Astrocyte (in vitro differentiated cells and primary cell): Measurements from ENCODE around the gene CAP1.

ENCODE experiments used
- EZH2 ChIP-seq: IDR thresholded peaks from 2 replicates; pipeline ENCODE4 v1.6.1; 2012; ENCODE audit warnings: mild to moderate bottlenecking, low read length, inconsistent platforms; ENCODE audit not compliant: insufficient read depth
- TF ChIP-seq, protein P1 (sequence below): IDR thresholded peaks from 2 replicates; pipeline ENCODE4 v1.5.1; 2011; ENCODE audit warnings: low read depth, mild to moderate bottlenecking, inconsistent platforms, low read length, moderate library complexity; ENCODE audit not compliant: insufficient read depth

DNA sequence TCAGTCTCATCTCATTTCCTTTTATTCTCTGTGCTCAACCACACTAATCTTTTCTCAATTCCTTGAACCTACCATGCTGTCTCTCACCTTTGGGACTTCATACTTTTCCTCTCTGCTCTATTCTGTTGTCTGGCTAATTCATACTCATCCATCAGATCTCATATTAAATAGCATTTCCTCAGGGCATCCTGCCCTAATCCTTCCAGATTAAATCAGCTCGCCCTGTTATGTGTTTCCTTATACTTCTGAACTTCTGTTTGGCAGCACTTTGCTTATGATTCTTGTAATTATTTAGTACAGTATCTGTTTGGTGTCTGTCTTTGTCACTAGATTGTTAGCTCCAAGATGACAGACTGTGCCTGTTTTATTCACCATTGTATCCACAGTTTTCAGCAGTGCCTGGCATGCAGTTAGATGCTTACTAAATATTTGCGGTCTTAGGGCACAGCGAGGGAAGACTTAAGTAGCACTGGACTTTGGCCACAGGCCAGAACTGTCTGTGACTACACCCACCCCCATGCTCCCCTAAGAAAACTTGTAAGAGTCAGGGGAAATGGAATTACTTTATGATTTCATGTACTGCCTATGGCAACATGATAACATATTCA is 9.9 kb upstream of the CAP1 start:
- TF ChIP-seq, protein P1, sequence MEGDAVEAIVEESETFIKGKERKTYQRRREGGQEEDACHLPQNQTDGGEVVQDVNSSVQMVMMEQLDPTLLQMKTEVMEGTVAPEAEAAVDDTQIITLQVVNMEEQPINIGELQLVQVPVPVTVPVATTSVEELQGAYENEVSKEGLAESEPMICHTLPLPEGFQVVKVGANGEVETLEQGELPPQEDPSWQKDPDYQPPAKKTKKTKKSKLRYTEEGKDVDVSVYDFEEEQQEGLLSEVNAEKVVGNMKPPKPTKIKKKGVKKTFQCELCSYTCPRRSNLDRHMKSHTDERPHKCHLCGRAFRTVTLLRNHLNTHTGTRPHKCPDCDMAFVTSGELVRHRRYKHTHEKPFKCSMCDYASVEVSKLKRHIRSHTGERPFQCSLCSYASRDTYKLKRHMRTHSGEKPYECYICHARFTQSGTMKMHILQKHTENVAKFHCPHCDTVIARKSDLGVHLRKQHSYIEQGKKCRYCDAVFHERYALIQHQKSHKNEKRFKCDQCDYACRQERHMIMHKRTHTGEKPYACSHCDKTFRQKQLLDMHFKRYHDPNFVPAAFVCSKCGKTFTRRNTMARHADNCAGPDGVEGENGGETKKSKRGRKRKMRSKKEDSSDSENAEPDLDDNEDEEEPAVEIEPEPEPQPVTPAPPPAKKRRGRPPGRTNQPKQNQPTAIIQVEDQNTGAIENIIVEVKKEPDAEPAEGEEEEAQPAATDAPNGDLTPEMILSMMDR, result no peak
- no peak for TF ChIP-seq EZH2
